Anterior cingulate cortex (tissue), 58 donors: ENCODE data around the gene SRSF10.
"Not testable (repeated sequence)": the region's sequence is repeated elsewhere in the genome, so short reads cannot be mapped to it uniquely, and the experiment has no call there.

Experiments
- DNase-seq, 58 donors: peaks; one replicate each; lab custom pipeline; 2025; lab: John Stamatoyannopoulos, UW

SRSF10 gene

GRCh38 chr1:23959461-23960290, 20.5 kb downstream of the SRSF10 start, which contains the start of gene PNRC2:
PNRC2 (plus strand) TSS chr1:23959828; CDS start chr1:23961458, 1,630 bp downstream.
- peak; percentile 70 to 98 (median 96) for DNase-seq

- peak in 53 of 58 donors; percentile 24 to 89 (median 65) for DNase-seq
These were observed 21.2 kb downstream of the SRSF10 start for GRCh38 chr1:23958810-23959460.

- DNase-seq, result not testable (repeated sequence)
These were observed 21.9 kb downstream of the SRSF10 start for GRCh38 chr1:23958040-23958809.

DNA sequence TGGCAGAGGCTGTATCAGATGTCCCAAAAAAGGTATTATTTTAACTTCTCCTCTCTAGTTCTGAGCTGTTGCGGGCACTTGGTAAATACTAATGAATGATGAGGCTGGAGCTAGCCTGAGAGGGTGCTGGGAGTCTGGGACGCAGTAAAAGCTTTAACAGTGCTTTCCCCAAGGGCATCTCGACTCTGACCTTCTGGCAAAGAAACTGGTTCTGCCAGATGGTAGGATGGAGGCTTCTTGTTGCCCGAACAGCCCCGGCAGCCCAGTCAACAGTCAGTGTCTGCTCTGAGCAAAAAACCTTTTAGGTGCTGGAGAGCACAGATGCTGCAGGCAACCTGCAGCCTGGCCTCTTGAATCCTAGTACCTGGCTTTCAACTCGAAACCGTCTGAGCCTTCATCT, 23.0 kb downstream of the SRSF10 start:
- DNase-seq, result no peak

GRCh38 chr1:23953020-23953419, 27.1 kb downstream of the SRSF10 start:
- no peak for DNase-seq

DNA sequence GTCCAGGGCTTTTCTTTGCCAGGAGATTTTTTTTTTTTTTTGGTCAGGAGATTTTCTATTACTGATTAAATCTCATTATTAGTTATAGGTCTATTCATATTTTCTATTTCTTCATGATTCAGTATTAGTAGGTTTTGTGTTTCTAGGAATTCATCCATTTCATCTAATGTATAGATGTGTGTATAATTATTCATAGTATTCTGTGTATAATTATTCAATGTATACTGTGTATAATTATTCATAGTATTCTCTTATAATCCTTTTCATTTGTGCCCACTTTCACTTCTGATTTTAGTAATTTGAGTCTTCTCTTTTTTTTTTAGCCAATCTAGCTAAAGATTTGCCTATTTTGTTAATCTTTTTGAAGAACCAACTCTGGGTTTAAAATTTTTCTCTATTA, 32.8 kb downstream of the SRSF10 start:
- no peak for DNase-seq

DNA sequence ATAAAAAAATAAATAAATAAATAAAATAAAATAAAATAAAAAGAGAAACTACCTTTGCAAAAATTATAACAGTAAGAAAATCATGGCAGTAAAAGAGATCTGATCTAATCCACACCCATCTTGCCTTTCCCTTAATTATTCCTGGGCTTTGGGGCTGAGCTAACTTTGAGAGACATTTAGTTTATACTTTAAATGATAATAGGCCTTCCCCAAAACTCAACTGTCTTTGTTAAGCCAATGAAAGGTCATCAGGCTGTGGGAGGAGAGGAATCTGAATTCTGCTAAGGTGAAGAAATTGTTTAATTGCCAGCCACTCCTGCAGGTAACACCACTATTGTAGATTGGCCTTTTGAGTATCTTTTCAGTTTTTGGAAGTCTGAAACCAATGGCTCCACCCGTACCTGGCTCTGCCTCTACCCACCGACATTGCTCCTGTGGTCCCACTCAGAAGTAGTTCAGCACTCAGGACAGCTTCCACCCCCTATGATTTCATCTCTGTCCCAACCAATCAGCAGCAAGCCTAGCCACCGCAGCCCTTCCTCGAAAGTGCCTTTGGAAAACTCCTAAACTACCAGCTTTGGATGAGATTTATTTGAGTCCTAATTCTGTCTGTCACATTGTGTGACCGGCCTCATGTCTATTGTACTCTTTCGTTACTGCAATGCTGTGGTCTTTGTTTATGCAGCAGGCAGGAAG, 43.5 kb downstream of the SRSF10 start:
- no peak for DNase-seq

DNA sequence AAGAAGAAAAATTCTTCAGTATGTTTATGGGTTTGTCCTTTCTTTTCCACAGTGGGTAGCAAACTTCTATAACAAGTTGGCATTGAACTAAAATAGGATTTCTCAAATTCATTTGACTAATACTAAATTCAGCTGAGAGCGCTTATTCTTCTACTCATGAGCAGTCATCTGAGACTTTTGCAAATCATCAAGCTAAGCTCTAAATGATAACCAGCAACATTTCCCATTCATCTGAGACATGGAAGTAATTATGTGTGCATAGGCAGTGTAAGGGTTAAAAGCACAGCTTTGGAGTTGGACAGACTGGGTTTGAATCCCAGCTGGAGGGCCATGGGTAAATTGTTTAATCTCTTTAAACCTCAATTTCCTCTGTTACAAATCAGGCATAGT, 48.6 kb downstream of the SRSF10 start:
- no peak for DNase-seq

GRCh38 chr1:23930861-23931490, 49.2 kb downstream of the SRSF10 start:
- DNase-seq, result no peak

DNA sequence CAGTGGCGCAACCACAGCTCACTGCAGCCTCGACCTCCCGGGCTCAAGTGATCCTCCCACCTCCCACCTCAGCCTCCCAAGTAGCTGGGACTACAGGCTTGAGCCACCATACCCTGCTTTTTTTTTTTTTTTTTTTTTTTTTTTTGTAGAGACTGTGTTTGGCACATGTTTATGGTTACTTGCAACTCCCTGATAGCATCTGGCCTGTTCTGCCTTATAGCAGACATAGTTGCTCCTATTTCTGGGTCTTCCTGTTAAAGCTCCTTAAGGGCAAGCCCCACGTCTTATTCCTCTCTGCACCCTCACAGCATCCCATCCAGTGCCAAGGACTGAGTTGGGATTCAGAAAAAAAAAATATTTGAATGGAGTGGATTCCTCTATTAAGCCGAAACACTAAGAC, 49.9 kb downstream of the SRSF10 start:
- no peak for DNase-seq

GRCh38 chr1:23928789-23929188, 51.3 kb downstream of the SRSF10 start:
- DNase-seq, result no peak

DNA sequence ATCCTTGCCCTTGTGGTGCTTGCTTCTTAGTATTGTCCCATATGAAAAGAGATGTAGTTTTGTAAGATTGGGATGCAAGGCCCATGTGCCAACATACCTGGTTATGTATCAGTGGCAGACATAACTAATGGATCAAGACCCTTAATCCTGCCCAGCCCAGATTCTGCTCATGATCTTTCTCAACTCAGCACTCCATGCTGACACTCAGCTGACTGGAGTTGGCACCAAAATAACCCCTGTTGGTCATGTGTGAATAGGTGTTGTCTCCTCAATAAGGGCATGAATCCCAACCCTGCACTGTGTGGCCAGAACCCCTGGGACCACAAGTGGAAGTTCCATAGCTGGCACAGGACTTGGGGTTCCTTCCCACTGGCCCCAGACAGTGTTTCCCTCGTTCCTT, 53.0 kb downstream of the SRSF10 start:
- no peak for DNase-seq

DNA sequence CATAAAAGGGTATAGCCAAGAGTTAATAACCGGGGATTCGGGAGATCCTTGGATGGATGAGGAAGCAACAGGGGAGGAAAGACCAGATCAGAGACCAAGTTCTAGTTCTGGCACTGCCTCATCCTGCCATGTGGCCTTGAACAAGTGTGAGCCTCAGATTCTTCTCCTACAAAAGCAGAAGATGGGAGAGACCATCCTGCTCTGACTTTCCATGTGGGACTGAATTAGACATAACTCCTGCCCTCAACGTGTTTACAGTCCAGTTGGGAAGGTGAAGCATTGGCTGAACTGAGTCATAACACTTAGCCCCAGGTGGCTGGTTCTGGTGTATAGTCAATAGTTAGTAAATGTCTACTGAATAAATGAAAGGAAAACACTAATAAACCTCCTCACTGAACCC, 54.8 kb downstream of the SRSF10 start:
- DNase-seq, result no peak

DNA sequence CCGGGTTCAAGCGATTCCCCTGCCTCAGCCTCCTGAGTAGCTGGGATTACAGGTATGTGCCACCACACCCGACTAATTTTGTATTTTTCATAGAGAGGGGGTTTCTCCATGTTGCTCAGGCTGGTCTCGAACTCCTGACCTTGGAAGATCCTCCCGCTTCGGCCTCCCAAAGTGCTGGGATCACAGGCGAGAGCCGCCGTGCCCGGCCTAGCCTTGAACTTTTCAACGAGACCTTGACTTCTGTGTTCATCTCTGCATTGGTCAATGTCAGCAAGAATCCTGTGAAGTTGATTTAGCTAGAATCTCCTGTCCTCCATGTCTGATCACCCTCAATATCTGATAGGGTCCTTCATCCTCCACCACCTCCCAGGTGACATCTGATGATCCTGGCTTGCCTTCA, 55.5 kb downstream of the SRSF10 start:
- no peak for DNase-seq

GRCh38 chr1:23923592-23924499, 56.3 kb downstream of the SRSF10 start:
- no peak for DNase-seq

DNA sequence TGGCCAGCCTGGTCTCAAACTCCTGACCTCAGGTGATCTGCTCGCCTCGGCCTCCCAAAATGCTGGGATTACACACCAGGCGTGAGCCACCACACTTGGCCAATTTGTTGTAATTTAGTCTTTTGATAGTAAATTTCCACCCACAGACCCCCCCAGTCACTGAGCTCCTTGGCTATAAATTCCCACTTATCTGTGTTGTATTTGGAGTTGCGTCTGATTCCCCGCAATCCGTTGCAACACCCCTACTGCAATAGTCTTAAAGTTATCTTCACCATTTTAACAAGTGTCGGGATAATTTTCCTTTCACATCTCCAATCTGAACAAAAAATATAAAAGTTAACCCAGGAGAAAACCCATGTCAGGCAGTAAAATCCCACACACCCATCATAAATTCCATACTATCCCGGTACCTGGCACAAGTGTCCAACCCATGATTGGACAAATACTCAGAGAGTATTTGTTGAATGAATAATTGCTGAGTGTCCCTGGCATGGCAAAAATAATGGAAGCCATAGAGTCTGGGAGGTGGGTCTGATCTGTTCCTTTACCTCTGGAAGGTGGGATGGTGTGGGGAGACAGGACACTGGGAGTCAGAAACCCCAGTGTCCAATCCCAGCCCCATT, 57.7 kb downstream of the SRSF10 start:
- DNase-seq, result no peak

DNA sequence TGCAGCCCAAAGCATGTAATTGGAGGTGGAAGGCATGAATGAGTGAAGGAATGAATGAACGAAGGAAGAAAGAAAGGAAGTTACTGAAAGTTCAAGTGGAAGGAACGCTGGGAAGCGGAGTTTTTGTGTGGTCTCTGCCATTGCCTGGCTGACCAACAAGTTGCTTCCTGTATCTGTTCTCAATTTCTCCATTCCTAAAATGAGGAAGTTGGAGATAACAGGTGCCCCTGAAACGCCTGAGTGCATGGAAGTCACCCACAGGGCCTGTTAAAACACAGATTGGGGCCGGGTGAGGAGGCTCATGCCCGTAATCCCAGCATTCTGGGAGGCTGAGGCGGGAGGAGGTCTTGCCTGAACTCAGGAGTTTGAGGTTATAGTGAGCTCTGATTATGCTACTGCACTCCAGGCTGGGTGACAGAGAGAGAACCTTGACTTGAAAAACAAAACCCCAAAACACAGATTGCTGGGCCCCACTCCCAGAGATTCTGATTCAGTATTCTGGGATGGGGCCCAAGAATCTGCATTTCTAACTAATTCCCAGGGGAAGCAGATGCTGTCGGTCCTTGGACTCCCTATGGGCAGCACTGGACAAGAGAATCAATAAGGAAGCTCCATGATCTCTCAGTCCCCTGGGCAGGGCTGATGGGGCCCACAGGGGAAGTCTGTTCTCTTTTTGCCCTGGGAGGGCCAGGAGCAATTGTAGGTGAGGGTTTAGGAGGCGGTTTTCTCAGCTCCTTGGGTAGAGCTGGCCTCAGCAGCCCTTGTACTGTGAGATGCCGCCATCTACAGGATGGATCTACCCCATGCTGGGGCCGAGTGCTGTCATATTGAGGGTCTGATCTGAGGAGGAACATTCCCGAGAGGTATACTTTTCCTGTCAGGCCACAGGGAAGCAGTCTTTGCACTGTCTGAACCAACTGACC, 63.7 kb downstream of the SRSF10 start:
- DNase-seq, result peak in 23 of 58 donors; percentile 2 to 41 (median 11)
